HepG2 (cell line): ENCODE results near the gene SRSF7. TPM values are rescaled to one million over a fixed set of nuclear protein-coding genes. Genes with fewer than 3 reads are reported as not detected.

Source experiments
- ATF7 ChIP-seq, 2 experiments: fragments of 450-650 bp in 1 of 2; sonication (generic) in 1 of 2; formaldehyde crosslinking in 1 of 2; IDR thresholded peaks; 2 replicates each; pipeline versions ENCODE4 v1.4.0 to v1.6.1; 2016 to 2020; ENCODE audit warnings: antibody characterized with exemption in 1 of 2, mild to moderate bottlenecking in 1 of 2, missing genetic modification reagents in 1 of 2
- CHD2 ChIP-seq: IDR thresholded peaks from 2 replicates; pipeline ENCODE4 v1.6.1; 2011; ENCODE audit warnings: low read depth, low read length, improper control_type of control experiment
- CHD4 ChIP-seq: fragments of 200-600 bp; sonication (generic); IDR thresholded peaks from 2 replicates; pipeline ENCODE4 v1.7.0; 2017; ENCODE audit warnings: mild to moderate bottlenecking, low read length, borderline replicate concordance
- HDAC1 ChIP-seq: sonication (generic); formaldehyde crosslinking; IDR thresholded peaks from 2 replicates; pipeline ENCODE4 v1.5.1; 2020; ENCODE audit warnings: mild to moderate bottlenecking, missing genetic modification reagents
- IRX3 ChIP-seq: sonication (generic); formaldehyde crosslinking; IDR thresholded peaks from 2 replicates; pipeline ENCODE4 v1.8.1; 2023; ENCODE audit warnings: mild to moderate bottlenecking, low read depth, missing genetic modification reagents, borderline replicate concordance
- KLF11 ChIP-seq: IDR thresholded peaks from 2 replicates; pipeline ENCODE4 v1.6.1; 2016; ENCODE audit warnings: missing compliant biosample characterization
- PAF1 ChIP-seq: IDR thresholded peaks from 2 replicates; pipeline ENCODE4 v1.6.1; 2016; ENCODE audit warnings: missing genetic modification reagents, missing compliant biosample characterization
- POLR2AphosphoS5 ChIP-seq: IDR thresholded peaks from 2 replicates; pipeline ENCODE4 v1.6.1; 2012; ENCODE audit warnings: low read depth, low read length
- SP1 ChIP-seq, 2 experiments: fragments of 450-650 bp in 1 of 2; sonication (generic) in 1 of 2; formaldehyde crosslinking in 1 of 2; IDR thresholded peaks; 2 replicates each; pipeline versions ENCODE4 v1.4.0 to v1.6.1; 2016 to 2020; ENCODE audit warnings: missing genetic modification reagents in 1 of 2
- TBL1XR1 ChIP-seq: fragments of 150-350 bp; IDR thresholded peaks from 2 replicates; pipeline ENCODE4 v1.6.1; 2014; ENCODE audit warnings: borderline replicate concordance, low read length; ENCODE audit not compliant: partially characterized antibody
- ZNF331 ChIP-seq: sonication (generic); formaldehyde crosslinking; IDR thresholded peaks from 2 replicates; pipeline ENCODE4 v1.4.0; 2020; ENCODE audit warnings: missing genetic modification reagents
- ZNF430 ChIP-seq: sonication (generic); formaldehyde crosslinking; IDR thresholded peaks from 2 replicates; pipeline ENCODE4 v1.9.0; 2021; ENCODE audit warnings: mild to moderate bottlenecking, missing genetic modification reagents
- ZNF501 ChIP-seq: sonication (generic); formaldehyde crosslinking; IDR thresholded peaks from 2 replicates; pipeline ENCODE4 v1.5.1; 2020; ENCODE audit warnings: mild to moderate bottlenecking, moderate library complexity, missing genetic modification reagents
- ZNF703 ChIP-seq: sonication (generic); formaldehyde crosslinking; IDR thresholded peaks from 2 replicates; pipeline ENCODE4 v1.5.1; 2020; ENCODE audit warnings: missing genetic modification reagents, mild to moderate bottlenecking, moderate library complexity, borderline replicate concordance
- ZNF720 ChIP-seq: sonication (generic); formaldehyde crosslinking; IDR thresholded peaks from 2 replicates; pipeline ENCODE4 v1.4.0; 2020; ENCODE audit warnings: missing genetic modification reagents
- ZNF75D ChIP-seq: sonication (generic); formaldehyde crosslinking; IDR thresholded peaks from 2 replicates; pipeline ENCODE4 v1.8.1; 2023; ENCODE audit warnings: missing genetic modification reagents, mild to moderate bottlenecking, borderline replicate concordance
- polyA plus RNA-seq, 8 experiments: library from polyadenylated mRNA; depleted of rRNA in 3 of 8; stranded (reverse) in 7 of 8; unstranded in 1 of 8; fragments of >200 nt; fragmentation: Illumina TruSeq in 4 of 8; extraction: Trizol in 4 of 8; gene quantifications; 2 replicates each; pipeline versions ENCODE4 v1.2.1 to v1.2.3, GENCODE V29; 2011 to 2016; ENCODE audit warnings: low read depth in 4 of 8, missing spikeins in 1 of 8, mixed read lengths in 1 of 8; ENCODE audit not compliant: insufficient read depth in 1 of 8
- total RNA-seq, 5 experiments: library from RNA; depleted of rRNA; stranded (reverse); fragments of >200 nt; fragmentation: Illumina TruSeq; extraction: Trizol; gene quantifications; 2 replicates each; pipeline ENCODE4 v1.2.3, GENCODE V29; 2016; ENCODE audit warnings: low read depth in 1 of 5
- TF ChIP-seq, protein P1 (sequence below): sonication (generic); formaldehyde crosslinking; conservative IDR thresholded peaks from 2 replicates; pipeline ENCODE4 v1.4.0; 2020; ENCODE audit warnings: missing genetic modification reagents
- TF ChIP-seq, protein P2 (sequence below): sonication (generic); formaldehyde crosslinking; IDR thresholded peaks from 2 replicates; pipeline ENCODE4; 2020; ENCODE audit warnings: missing genetic modification reagents, mild to moderate bottlenecking, borderline replicate concordance
- TF ChIP-seq, protein P3 (sequence below): sonication (generic); formaldehyde crosslinking; IDR thresholded peaks from 2 replicates; pipeline ENCODE4 v1.4.0; 2020; ENCODE audit warnings: missing genetic modification reagents
- TF ChIP-seq, protein P4 (sequence below): sonication (generic); formaldehyde crosslinking; IDR thresholded peaks from 2 replicates; pipeline ENCODE4 v1.4.0; 2020; ENCODE audit warnings: low read depth, mild to moderate bottlenecking, missing genetic modification reagents

SRSF7 gene
- total and polyA plus RNA-seq, 2 of the 13 experiments (the other 11 are each of a cell fraction or from before 2014, with no cell fraction given), result 172 to 275 TPM

DNA sequence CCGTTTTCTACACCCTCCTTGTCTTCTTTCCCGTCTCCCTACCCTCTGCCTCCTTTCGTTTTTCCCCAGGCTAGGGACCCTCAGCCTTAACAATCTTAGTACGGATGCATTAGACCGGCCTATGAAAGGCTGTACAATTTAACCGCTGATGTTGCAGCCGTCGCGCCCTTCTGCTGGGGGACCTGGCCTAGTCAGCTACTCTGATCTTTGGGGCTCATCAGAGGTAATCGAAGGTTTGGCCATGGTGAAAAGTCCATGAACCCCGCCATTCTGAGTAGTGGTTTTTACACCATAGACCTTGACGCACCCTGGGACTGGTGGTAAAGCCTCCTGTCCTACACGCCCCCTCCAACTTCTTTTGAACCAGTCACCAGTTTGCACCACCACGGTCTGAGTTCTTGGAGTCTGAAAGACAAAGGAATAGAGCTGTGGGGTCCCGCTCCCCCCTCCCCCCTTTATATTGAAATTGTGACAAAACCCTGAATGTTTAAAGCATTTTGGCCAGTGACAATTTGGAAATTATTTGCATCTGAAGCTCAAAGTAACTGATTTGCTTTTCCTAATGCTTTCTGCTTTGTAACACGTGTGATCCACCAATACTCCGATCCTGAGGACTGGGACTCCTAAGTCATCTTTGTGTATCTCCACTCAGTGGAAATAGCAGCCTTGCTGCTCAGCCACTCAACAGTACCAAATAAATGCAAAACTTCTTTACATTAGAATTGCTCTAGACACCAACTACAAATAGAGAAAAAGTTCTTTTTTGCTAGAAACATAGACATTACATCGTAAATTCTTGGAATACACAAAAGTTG is 642 bp upstream of the SRSF7 start (continued):
- TF ChIP-seq, protein P1, sequence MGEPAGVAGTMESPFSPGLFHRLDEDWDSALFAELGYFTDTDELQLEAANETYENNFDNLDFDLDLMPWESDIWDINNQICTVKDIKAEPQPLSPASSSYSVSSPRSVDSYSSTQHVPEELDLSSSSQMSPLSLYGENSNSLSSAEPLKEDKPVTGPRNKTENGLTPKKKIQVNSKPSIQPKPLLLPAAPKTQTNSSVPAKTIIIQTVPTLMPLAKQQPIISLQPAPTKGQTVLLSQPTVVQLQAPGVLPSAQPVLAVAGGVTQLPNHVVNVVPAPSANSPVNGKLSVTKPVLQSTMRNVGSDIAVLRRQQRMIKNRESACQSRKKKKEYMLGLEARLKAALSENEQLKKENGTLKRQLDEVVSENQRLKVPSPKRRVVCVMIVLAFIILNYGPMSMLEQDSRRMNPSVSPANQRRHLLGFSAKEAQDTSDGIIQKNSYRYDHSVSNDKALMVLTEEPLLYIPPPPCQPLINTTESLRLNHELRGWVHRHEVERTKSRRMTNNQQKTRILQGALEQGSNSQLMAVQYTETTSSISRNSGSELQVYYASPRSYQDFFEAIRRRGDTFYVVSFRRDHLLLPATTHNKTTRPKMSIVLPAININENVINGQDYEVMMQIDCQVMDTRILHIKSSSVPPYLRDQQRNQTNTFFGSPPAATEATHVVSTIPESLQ, result 0 out of 2 replicates have a peak, but pooled peaks have one; percentile 3
- TF ChIP-seq PAF1 (CRISPR knock-in tag) (no peak), POLR2AphosphoS5 (no peak; the same call in 1 of the 2 replicates), ZNF331 (CRISPR knock-in tag) (no peak), ZNF75D (CRISPR knock-in tag) (no peak), ZNF720 (CRISPR knock-in tag) (no peak), ATF7 (IDR thresholded peaks at IDR 0.05) (no peak), ATF7 (CRISPR knock-in tag; IDR thresholded peaks at IDR 0.05) (no peak), IRX3 (CRISPR knock-in tag) (no peak), ZNF430 (CRISPR knock-in tag) (peak; percentile 4; the same call in 1 of the 2 replicates), TBL1XR1 (no peak), ZNF703 (CRISPR knock-in tag) (no peak), ZNF501 (peak; percentile 71; the same call in 1 of the 2 replicates), HDAC1 (CRISPR knock-in tag) (0 out of 2 replicates have a peak, but pooled peaks have one; percentile 72), CHD4 (0 out of 2 replicates have a peak, but pooled peaks have one; percentile 28), CHD2 (no peak), KLF11 (CRISPR knock-in tag) (no peak), SP1 (IDR thresholded peaks at IDR 0.05) (no peak), SP1 (CRISPR knock-in tag; IDR thresholded peaks at IDR 0.05) (no peak)
- TF ChIP-seq, protein P2, sequence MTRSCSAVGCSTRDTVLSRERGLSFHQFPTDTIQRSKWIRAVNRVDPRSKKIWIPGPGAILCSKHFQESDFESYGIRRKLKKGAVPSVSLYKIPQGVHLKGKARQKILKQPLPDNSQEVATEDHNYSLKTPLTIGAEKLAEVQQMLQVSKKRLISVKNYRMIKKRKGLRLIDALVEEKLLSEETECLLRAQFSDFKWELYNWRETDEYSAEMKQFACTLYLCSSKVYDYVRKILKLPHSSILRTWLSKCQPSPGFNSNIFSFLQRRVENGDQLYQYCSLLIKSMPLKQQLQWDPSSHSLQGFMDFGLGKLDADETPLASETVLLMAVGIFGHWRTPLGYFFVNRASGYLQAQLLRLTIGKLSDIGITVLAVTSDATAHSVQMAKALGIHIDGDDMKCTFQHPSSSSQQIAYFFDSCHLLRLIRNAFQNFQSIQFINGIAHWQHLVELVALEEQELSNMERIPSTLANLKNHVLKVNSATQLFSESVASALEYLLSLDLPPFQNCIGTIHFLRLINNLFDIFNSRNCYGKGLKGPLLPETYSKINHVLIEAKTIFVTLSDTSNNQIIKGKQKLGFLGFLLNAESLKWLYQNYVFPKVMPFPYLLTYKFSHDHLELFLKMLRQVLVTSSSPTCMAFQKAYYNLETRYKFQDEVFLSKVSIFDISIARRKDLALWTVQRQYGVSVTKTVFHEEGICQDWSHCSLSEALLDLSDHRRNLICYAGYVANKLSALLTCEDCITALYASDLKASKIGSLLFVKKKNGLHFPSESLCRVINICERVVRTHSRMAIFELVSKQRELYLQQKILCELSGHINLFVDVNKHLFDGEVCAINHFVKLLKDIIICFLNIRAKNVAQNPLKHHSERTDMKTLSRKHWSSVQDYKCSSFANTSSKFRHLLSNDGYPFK (CRISPR knock-in tag), result 0 out of 2 replicates have a peak, but pooled peaks have one; percentile 13
- TF ChIP-seq, protein P3, sequence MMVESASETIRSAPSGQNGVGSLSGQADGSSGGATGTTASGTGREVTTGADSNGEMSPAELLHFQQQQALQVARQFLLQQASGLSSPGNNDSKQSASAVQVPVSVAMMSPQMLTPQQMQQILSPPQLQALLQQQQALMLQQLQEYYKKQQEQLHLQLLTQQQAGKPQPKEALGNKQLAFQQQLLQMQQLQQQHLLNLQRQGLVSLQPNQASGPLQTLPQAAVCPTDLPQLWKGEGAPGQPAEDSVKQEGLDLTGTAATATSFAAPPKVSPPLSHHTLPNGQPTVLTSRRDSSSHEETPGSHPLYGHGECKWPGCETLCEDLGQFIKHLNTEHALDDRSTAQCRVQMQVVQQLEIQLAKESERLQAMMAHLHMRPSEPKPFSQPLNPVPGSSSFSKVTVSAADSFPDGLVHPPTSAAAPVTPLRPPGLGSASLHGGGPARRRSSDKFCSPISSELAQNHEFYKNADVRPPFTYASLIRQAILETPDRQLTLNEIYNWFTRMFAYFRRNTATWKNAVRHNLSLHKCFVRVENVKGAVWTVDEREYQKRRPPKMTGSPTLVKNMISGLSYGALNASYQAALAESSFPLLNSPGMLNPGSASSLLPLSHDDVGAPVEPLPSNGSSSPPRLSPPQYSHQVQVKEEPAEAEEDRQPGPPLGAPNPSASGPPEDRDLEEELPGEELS (CRISPR knock-in tag), result no peak
- TF ChIP-seq, protein P4, sequence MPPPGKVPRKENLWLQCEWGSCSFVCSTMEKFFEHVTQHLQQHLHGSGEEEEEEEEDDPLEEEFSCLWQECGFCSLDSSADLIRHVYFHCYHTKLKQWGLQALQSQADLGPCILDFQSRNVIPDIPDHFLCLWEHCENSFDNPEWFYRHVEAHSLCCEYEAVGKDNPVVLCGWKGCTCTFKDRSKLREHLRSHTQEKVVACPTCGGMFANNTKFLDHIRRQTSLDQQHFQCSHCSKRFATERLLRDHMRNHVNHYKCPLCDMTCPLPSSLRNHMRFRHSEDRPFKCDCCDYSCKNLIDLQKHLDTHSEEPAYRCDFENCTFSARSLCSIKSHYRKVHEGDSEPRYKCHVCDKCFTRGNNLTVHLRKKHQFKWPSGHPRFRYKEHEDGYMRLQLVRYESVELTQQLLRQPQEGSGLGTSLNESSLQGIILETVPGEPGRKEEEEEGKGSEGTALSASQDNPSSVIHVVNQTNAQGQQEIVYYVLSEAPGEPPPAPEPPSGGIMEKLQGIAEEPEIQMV (CRISPR knock-in tag), result no peak; the same call in 1 of the 2 replicates
